NCI-H2227 (cell line): ENCODE measurements around the gene ASCC3.
A peak's percentile ranks its signal among the peaks of the same experiment; 100 is the strongest.

Experiments used
- DNase-seq: peaks from one replicate; lab custom pipeline; 2025; ENCODE audit not compliant: unreplicated experiment; lab: John Stamatoyannopoulos, UW

The ASCC3 gene

GRCh38 chr6:100730001-100730980 lies 150.8 kb downstream of the ASCC3 start:
- DNase-seq = no peak

- no peak for DNase-seq
These were observed 154.5 kb downstream of the ASCC3 start for GRCh38 chr6:100726666-100727065.

- DNase-seq = no peak
These were observed 156.4 kb downstream of the ASCC3 start for GRCh38 chr6:100724696-100725095.

GRCh38 chr6:100724222-100724621 lies 156.9 kb downstream of the ASCC3 start:
- DNase-seq = no peak

- no peak for DNase-seq
These were observed 159.9 kb downstream of the ASCC3 start for GRCh38 chr6:100721256-100721655.

GRCh38 chr6:100719883-100720682 lies 161.0 kb downstream of the ASCC3 start:
- DNase-seq = peak; percentile 27

GRCh38 chr6:100712997-100713396 lies 168.1 kb downstream of the ASCC3 start:
- no peak for DNase-seq

GRCh38 chr6:100706491-100706890 lies 174.6 kb downstream of the ASCC3 start:
- no peak for DNase-seq

GRCh38 chr6:100704961-100705360 lies 176.2 kb downstream of the ASCC3 start:
- DNase-seq = no peak

- no peak for DNase-seq
These were observed 179.4 kb downstream of the ASCC3 start for GRCh38 chr6:100701728-100702127.

- DNase-seq = no peak
These were observed 181.1 kb downstream of the ASCC3 start for GRCh38 chr6:100700009-100700408.

GRCh38 chr6:100695445-100695844 lies 185.7 kb downstream of the ASCC3 start:
- DNase-seq = no peak

GRCh38 chr6:100693249-100693927 lies 187.7 kb downstream of the ASCC3 start:
- no peak for DNase-seq

GRCh38 chr6:100691972-100692371 lies 189.2 kb downstream of the ASCC3 start:
- DNase-seq = no peak

GRCh38 chr6:100686216-100686615 lies 194.9 kb downstream of the ASCC3 start:
- DNase-seq = no peak

GRCh38 chr6:100685747-100686146 lies 195.4 kb downstream of the ASCC3 start:
- no peak for DNase-seq

GRCh38 chr6:100680163-100680562 lies 201.0 kb downstream of the ASCC3 start:
- no peak for DNase-seq

GRCh38 chr6:100678027-100678426 lies 203.1 kb downstream of the ASCC3 start:
- DNase-seq = no peak

- DNase-seq = no peak
These were observed 203.9 kb downstream of the ASCC3 start for GRCh38 chr6:100677240-100677639.

GRCh38 chr6:100673641-100674040 lies 207.5 kb downstream of the ASCC3 start:
- no peak for DNase-seq

GRCh38 chr6:100671740-100672139 lies 209.4 kb downstream of the ASCC3 start:
- no peak for DNase-seq
